DMS 273 (cell line): ENCODE data around the gene PDXP.
"Not testable (repeated sequence)": the region's sequence is repeated elsewhere in the genome, so short reads cannot be mapped to it uniquely, and the experiment has no call there.

Experiments
- DNase-seq: peaks from one replicate; lab custom pipeline; 2025; ENCODE audit not compliant: unreplicated experiment; lab: John Stamatoyannopoulos, UW

The PDXP gene

GRCh38 chr22:37643225-37643847 is 15.2 kb upstream of the PDXP start:
- peak; percentile 85 for DNase-seq

GRCh38 chr22:37647317-37647716 is 11.2 kb upstream of the PDXP start:
- no peak for DNase-seq

GRCh38 chr22:37647928-37648327 is 10.6 kb upstream of the PDXP start:
- DNase-seq: no peak

DNA sequence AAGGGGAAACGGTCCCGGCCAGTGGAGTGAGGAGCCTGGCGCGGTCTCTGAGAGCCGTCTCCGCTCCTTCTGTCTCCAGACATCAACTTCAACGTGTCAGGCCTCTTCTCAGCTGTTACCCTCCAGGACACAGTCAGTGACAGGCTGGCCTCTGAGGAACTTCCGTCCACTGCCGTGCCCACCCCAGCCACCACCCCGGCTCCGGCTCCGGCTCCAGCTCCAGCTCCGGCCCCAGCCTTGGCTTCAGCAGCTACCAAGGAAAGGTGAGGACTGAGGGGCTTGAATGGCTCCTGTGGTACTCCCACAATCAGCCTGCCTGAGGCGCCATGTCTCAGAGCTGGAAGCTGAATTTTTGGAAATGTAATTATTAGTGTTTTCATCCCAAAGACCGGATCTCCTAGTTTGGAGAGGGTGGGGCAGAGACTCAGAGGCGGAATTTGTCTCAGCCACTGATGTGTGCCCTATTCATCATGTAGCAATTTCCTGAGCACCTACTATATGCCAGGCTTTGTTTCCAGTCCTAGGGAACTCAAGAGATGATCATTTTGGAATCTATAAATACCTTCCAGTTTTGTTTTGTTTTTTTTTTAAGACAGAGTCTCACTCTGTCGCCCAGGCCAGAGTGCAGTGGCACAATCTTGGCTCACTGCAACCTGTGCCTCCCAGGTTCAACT is 7.9 kb upstream of the PDXP start:
- no peak for DNase-seq

DNA sequence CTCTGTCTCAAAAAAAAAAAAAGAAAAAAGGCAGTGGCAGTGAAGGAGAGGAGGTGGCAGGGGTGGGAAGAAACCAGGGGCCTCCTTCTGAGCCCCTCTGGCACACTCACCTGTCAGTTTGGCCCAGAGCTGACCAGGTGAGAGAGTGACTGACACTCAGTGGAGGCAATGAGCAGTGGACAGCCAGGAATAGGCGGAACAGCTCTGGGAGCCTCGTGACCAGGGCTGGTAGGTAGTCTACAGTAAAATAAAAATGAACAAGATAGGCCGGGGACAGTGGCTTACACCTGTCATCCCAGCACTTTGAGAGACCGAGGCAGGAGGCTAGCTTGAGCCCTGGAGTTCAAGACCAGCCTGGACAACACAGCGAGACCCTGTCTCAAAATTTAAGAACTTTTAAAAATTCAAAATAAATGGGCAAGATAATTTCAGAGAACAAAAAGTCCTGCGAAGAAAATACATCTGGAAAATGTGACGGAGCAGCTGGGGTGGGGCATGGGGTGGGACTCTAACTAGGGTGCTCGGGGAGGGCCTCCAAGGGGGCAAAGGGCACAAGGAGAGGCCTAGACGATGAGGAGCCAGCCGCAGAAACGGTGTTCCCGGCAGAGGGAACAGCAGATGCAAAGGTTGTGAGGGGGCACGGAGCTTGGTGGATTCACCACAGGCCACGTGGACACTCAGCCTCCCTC is 3.8 kb upstream of the PDXP start:
- DNase-seq: no peak

DNA sequence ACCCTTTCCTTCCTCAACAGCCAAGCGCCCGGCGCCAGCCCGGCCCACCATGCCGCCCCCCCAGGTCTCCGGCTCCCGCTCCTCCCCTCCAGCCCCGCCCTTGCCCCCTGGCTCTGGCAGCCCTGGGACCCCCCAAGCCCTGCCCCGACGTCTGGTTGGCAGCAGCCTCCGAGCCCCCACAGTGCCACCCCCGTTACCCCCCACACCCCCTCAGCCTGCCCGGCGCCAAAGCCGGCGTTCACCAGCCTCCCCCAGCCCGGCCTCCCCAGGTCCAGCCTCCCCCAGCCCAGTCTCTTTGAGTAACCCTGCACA is 3.3 kb upstream of the PDXP start:
- no peak for DNase-seq

- not testable (repeated sequence) for DNase-seq
Observed at GRCh38 chr22:37656583-37656982, 1.9 kb upstream of the PDXP start.

DNA sequence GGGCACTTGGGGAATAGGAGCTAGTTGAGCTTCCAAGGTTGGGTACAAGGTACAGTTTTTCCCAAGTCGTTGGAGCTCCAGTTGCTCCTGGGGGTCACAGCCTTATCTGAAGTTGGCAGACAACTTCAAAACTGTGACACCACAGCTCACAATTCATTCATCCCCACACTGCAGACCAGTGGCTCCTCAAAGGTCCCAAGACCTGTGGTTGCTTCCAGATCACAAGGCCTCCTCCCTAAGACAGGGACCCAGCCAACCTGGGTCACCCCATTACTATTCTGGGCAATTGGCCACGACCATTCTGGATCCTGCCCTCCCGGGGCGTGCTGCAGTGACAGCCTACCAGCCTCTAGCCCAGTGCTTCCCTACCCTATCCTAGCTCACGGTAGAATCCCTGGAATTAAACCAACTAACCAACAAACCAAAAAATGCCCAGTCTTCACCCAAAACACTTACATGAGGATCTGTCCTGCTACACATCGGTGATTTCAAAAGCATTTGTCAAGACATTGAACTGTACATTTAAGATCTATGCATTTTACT is 862 bp upstream of the PDXP start:
- peak; percentile 57 for DNase-seq

- DNase-seq: no peak
Observed at GRCh38 chr22:37659066-37659896, 758 bp downstream of the PDXP start.

GRCh38 chr22:37659897-37660708 is 1.6 kb downstream of the PDXP start:
- DNase-seq: no peak

DNA sequence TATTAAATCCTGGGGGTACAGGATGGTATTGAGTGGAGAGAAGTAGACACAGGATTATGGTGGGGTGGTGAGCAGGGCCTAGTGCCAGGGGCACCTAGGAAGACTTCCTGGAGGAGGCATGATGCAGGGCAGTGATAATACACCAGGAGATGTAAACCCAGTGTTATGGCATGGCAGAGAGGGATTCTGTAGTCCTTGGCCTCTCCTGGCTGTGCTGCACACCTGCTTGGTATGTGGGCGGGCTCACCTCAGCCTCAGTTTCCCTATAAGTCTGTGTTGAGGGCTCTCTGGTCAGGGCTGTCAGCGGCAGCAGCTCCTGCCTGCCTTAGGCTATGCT is 2.2 kb downstream of the PDXP start:
- no peak for DNase-seq

DNA sequence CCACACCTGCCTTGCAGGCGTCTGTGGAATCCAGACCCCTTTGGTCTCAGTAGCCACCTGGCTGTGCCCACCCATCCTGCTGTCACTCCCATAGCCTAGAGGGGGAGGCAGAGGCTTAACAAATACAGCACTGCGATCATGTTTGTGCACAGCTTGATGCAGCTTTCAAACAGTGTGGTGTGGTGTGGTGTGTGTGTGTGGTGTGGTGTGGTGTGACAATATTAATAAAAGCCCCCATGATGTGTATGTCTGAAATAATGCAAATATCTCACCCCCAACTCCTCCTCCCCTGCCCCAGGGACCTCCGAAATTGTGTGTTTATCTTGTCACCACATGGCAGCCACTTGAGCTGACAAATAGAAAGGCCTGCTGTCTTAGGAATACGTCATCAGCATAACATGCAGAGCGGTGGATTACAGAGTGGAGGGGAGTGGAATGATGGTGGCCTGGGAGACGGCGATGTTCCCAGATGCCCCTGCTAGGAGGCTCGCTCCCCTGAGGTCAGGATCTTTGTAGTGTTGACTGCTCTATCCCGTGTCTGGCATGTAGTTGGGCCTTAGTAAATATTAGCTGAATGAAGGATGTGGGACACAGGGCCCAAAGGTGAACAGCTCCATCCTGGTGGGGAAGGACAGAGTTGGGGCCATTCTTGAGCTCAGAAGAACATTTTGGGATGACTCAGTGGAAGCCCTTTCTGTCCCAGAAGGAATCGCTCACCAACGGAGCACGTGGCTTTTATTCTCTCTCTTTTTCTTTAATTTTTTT is 2.8 kb downstream of the PDXP start:
- DNase-seq: peak; percentile 81

DNA sequence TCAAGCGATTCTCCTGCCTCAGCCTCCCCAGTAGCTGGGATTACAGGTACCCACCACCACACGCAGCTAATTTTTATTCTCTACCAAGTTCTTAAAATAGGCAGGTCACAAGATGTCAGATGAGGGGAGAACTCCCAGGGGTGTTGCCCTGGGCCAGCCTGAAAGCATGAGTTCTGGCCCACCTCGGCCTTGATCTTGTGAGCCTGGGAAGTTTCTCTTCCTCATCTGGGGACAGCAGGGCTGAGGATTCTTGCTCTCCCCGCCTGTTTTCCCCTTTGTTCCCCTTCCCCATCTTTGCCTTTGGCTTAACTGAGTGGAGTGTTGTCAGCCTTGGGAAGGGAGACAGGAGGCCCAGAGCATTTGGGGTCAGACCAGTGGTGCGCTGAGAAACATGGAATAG is 3.5 kb downstream of the PDXP start:
- DNase-seq: no peak

DNA sequence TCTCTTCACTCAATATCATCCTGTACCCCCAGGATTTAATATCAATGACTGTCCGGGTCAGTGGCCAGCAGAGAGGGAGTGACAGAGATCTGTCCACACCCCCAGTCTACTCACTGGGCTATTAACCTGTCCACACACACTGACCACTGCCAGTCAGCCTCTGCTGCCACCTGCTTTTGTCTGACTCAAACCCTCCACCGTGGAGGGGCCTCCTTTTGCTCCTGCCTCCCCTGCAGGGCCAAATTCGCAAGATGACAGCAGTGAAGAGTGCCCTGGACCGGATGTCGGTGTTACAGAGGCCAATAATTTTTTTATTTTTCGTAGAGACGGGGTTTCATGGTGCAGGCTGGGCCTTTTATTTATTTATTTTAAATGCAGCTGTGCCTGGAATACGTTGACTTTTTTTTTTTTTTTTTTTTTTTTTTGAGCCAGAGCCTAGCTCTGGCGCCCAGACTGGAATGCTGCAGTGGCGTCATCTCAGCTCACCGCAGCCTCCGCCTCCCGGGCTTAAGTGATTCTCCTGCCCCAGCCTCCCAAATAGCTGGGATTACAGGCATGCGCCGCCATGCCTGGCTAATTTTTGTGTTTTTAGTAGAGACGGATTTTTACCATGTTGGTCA is 5.1 kb downstream of the PDXP start:
- no peak for DNase-seq

- no peak for DNase-seq
Observed at GRCh38 chr22:37664249-37665101, 6.0 kb downstream of the PDXP start.

DNA sequence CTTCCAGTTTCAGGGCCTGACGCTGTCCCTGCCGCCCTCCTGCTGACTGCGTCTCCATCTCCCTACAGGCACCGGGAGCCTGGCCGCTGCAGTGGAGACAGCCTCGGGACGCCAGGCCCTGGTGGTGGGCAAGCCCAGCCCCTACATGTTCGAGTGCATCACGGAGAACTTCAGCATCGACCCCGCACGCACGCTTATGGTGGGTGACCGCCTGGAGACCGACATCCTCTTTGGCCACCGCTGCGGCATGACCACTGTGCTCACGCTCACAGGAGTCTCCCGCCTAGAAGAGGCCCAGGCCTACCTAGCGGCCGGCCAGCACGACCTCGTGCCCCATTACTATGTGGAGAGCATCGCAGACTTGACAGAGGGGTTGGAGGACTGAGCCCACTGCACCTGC is 7.0 kb downstream of the PDXP start:
- DNase-seq: no peak

DNA sequence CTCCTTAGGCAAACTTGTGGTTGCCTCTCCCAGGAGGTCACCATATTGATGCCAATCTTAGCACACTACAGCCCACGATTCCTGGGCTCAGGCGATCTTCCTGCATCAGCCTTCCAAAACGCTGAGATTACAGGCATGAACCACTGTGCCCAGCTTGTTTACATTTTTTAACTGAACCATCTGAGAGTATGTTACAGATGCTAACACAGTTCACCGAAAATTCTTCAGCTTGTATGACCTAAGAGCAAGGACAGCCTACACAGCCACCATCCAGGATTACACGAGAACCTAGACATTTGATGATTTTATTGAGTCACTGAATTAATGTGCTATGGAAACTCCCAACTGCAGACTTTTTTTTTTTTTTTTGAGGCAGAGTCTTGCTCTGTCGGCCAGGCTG is 11.1 kb downstream of the PDXP start:
- DNase-seq: no peak

- no peak for DNase-seq
Observed at GRCh38 chr22:37672206-37672919, 13.8 kb downstream of the PDXP start.
